ENCODE data around the gene ZNF780A.

The ZNF780A gene

GRCh38 chr19:40088299-40089047 lies 2.3 kb downstream of the ZNF780A start:
- TF ChIP-seq CREB1 (IDR thresholded peaks at IDR 0.05; ENCODE audit: low read depth): no peak
- no peak for TF ChIP-seq EP300 (IDR thresholded peaks at IDR 0.05; ENCODE audit: borderline replicate concordance)

GRCh38 chr19:40084948-40085347 lies 5.8 kb downstream of the ZNF780A start:
- no peak for TF ChIP-seq YY1 (IDR thresholded peaks at IDR 0.05; ENCODE audit: low read depth)
- TF ChIP-seq TCF12 (IDR thresholded peaks at IDR 0.05; ENCODE audit: low read depth): no peak
- TF ChIP-seq FOXM1 (IDR thresholded peaks at IDR 0.05; ENCODE audit: borderline replicate concordance, low read depth): no peak

DNA sequence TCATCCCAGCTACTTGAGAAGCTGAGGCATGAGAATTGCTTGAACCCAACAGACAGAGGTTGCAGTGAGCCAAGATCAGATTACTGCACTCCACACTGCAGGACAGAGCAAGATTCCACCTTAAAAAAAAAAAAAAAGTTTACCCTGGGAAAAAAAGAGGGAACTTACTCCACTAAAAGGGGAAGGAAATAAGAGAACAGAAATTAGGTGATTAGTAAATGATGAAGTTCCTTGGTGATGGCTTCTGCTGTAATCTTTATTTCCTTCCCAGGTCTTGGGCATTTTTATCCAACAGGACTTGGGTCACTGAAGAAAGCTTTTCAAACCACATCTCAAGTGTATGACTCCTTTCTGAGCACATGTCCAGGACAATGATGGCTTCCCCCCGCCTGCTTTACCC lies 9.3 kb downstream of the ZNF780A start:
- TF ChIP-seq RAD21 (IDR thresholded peaks at IDR 0.05; ENCODE audit: low read depth): no peak
- TF ChIP-seq FOXM1 (IDR thresholded peaks at IDR 0.05; ENCODE audit: borderline replicate concordance, low read depth): no peak
- TF ChIP-seq TCF12 (IDR thresholded peaks at IDR 0.05; ENCODE audit: low read depth): no peak
- TF ChIP-seq, protein P1, sequence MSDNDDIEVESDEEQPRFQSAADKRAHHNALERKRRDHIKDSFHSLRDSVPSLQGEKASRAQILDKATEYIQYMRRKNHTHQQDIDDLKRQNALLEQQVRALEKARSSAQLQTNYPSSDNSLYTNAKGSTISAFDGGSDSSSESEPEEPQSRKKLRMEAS (IDR thresholded peaks at IDR 0.05): no peak
- no peak for TF ChIP-seq REST (IDR thresholded peaks at IDR 0.05; ENCODE audit: low read depth)
- TF ChIP-seq EGR1 (IDR thresholded peaks at IDR 0.05): no peak
- TF ChIP-seq YY1 (IDR thresholded peaks at IDR 0.05; ENCODE audit: low read depth): no peak
- no peak for TF ChIP-seq USF1 (IDR thresholded peaks at IDR 0.05)
- no peak for TF ChIP-seq TEAD4 (IDR thresholded peaks at IDR 0.05)
- TF ChIP-seq ZBTB7A (IDR thresholded peaks at IDR 0.05; ENCODE audit: low read depth): no peak

DNA sequence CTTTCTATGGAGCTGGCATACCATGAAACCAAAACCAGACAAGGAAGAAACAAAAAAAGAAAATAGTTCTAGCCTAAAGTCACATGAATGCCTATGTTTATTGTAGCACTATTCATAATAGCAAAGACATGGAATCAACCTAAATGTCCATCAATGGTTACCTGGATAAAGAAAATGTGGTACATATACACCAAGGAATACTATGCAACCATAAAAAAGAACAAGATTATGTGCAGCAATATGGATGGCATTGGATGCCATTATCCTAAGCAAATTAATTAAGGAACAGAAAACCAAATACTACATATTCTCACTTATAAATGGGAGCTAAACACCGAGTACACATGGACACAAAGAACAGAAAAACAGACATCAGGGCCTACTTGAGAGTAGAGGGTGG lies 10.5 kb downstream of the ZNF780A start:
- TF ChIP-seq, protein P1 (IDR thresholded peaks at IDR 0.05): no peak
- TF ChIP-seq RAD21 (IDR thresholded peaks at IDR 0.05; ENCODE audit: low read depth) (no peak), USF1 (IDR thresholded peaks at IDR 0.05) (no peak), CEBPB (IDR thresholded peaks at IDR 0.05) (no peak), YY1 (IDR thresholded peaks at IDR 0.05; ENCODE audit: low read depth) (no peak), EP300 (IDR thresholded peaks at IDR 0.05; ENCODE audit: borderline replicate concordance) (no peak), EGR1 (IDR thresholded peaks at IDR 0.05) (no peak), FOXM1 (IDR thresholded peaks at IDR 0.05; ENCODE audit: borderline replicate concordance, low read depth) (no peak), CREB1 (IDR thresholded peaks at IDR 0.05; ENCODE audit: low read depth) (no peak), TEAD4 (IDR thresholded peaks at IDR 0.05) (no peak), REST (IDR thresholded peaks at IDR 0.05; ENCODE audit: low read depth) (no peak), NFIC (IDR thresholded peaks at IDR 0.05) (no peak), ZBTB7A (IDR thresholded peaks at IDR 0.05; ENCODE audit: low read depth) (no peak), TAF1 (IDR thresholded peaks at IDR 0.05; ENCODE audit: low read depth) (no peak), TCF12 (IDR thresholded peaks at IDR 0.05; ENCODE audit: low read depth) (no peak)

DNA sequence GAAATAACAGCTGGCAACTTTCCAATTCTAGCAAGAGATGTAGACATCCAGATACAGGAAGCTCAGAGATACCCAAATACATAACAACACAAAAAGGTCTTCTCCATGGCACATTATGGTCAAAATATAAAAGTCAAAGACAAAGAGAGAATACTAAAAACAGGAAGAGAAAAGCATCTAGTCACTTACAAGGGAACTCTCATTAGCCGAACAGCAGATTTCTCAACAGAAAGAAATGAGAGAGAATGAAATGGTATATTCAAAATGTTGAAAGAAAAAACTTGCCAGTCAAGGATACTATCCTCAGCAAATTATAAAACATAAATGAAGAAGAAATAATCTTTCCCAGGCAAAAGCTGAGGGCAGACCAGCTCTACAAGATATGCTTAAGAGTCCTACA lies 12.4 kb downstream of the ZNF780A start:
- TF ChIP-seq FOXM1 (IDR thresholded peaks at IDR 0.05; ENCODE audit: borderline replicate concordance, low read depth): no peak
- TF ChIP-seq CREB1 (IDR thresholded peaks at IDR 0.05; ENCODE audit: low read depth): no peak
- no peak for TF ChIP-seq USF1 (IDR thresholded peaks at IDR 0.05)
- TF ChIP-seq, protein P1 (IDR thresholded peaks at IDR 0.05): no peak
- no peak for TF ChIP-seq CEBPB (IDR thresholded peaks at IDR 0.05)
- TF ChIP-seq ZBTB7A (IDR thresholded peaks at IDR 0.05; ENCODE audit: low read depth): no peak
- TF ChIP-seq EP300 (IDR thresholded peaks at IDR 0.05; ENCODE audit: borderline replicate concordance): no peak
- no peak for TF ChIP-seq RAD21 (IDR thresholded peaks at IDR 0.05; ENCODE audit: low read depth)
- no peak for TF ChIP-seq TEAD4 (IDR thresholded peaks at IDR 0.05)
- TF ChIP-seq YY1 (IDR thresholded peaks at IDR 0.05; ENCODE audit: low read depth): no peak
- TF ChIP-seq EGR1 (IDR thresholded peaks at IDR 0.05): no peak
- TF ChIP-seq TAF1 (IDR thresholded peaks at IDR 0.05; ENCODE audit: low read depth): no peak
- TF ChIP-seq TCF12 (IDR thresholded peaks at IDR 0.05; ENCODE audit: low read depth): no peak
